ENCODE measurements around the gene FRMD4A.

DNA sequence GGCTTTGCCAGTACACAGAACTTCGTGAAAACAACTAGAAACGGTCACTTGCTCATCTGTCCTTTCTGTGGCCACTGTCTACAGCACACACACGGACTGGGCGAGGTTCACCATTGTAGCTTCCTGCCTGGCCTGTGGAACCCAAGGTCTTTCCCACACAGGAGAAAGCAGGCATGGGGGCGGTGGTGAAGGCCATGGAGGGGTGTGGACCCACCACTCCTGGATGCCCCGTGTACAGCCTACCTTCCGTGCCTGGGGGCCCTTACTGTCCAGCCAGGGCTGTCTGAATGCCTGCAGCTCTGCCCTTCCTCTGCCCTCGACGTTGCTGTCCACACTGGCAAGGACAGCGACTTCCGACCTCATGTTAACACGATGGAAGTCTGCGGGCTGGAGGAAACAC is 635.1 kb downstream of the FRMD4A start:
- TF ChIP-seq POLR2AphosphoS5 (IDR thresholded peaks at IDR 0.05; ENCODE audit: low read depth, low read length) (no peak), POLR2A (IDR thresholded peaks at IDR 0.05; ENCODE audit: low read depth, low read length) (no peak), POU2F2 (IDR thresholded peaks at IDR 0.05; ENCODE audit: low read depth, low read length) (no peak)
